Measurements from ENCODE around the gene ADAM19. TPM values are rescaled to one million over a fixed set of nuclear protein-coding genes. Genes with fewer than 3 reads are reported as not detected.

The ADAM19 gene
- total RNA-seq, 1 donor from 2014 or later: 176 TPM

- no peak for DNase-seq (ENCODE audit: low spot score)
- no peak for TF ChIP-seq CTCF (IDR thresholded peaks at IDR 0.05; ENCODE audit: unreplicated experiment)
- Mint-ChIP-seq H3K27me3 (ENCODE audit: unreplicated experiment) (peaks cover 4% of the 10 kb centered on the region), H3K27ac (ENCODE audit: unreplicated experiment) (no peak overlapping the region), H3K36me3 (ENCODE audit: low read depth, unreplicated experiment) (no peaks in the 10 kb centered on the region), H3K4me1 (ENCODE audit: unreplicated experiment) (peaks cover 4% of the 10 kb centered on the region), H3K9me3 (ENCODE audit: unreplicated experiment) (no peaks in the 10 kb centered on the region), H3K4me3 (ENCODE audit: unreplicated experiment) (no peak overlapping the region)
Observed at GRCh38 chr5:157456301-157456700, 119.3 kb downstream of the ADAM19 start.

GRCh38 chr5:157455057-157455456, 120.5 kb downstream of the ADAM19 start:
- H3K27ac Mint-ChIP-seq (ENCODE audit: unreplicated experiment): no peak overlapping the region
- no peaks in the 10 kb centered on the region for H3K4me1 Mint-ChIP-seq (ENCODE audit: unreplicated experiment)
- no peaks in the 10 kb centered on the region for H3K36me3 Mint-ChIP-seq (ENCODE audit: low read depth, unreplicated experiment)
- H3K9me3 Mint-ChIP-seq (ENCODE audit: unreplicated experiment): no peaks in the 10 kb centered on the region
- TF ChIP-seq CTCF (IDR thresholded peaks at IDR 0.05; ENCODE audit: unreplicated experiment): no peak
- DNase-seq (ENCODE audit: low spot score): no peak
- H3K27me3 Mint-ChIP-seq (ENCODE audit: unreplicated experiment): no peaks in the 10 kb centered on the region
- no peak overlapping the region for H3K4me3 Mint-ChIP-seq (ENCODE audit: unreplicated experiment)

- DNase-seq (ENCODE audit: low spot score): no peak
- no peaks in the 10 kb centered on the region for H3K27me3 Mint-ChIP-seq (ENCODE audit: unreplicated experiment)
- H3K4me1 Mint-ChIP-seq (ENCODE audit: unreplicated experiment): no peaks in the 10 kb centered on the region
- TF ChIP-seq CTCF (IDR thresholded peaks at IDR 0.05; ENCODE audit: unreplicated experiment): no peak
- no peaks in the 10 kb centered on the region for H3K9me3 Mint-ChIP-seq (ENCODE audit: unreplicated experiment)
- H3K36me3 Mint-ChIP-seq (ENCODE audit: low read depth, unreplicated experiment): no peaks in the 10 kb centered on the region
- H3K4me3 Mint-ChIP-seq (ENCODE audit: unreplicated experiment): no peak overlapping the region
- H3K27ac Mint-ChIP-seq (ENCODE audit: unreplicated experiment): no peak overlapping the region
Observed at GRCh38 chr5:157454273-157454672, 121.3 kb downstream of the ADAM19 start.

- Mint-ChIP-seq H3K9me3 (ENCODE audit: unreplicated experiment) (no peaks in the 10 kb centered on the region), H3K36me3 (ENCODE audit: low read depth, unreplicated experiment) (no peaks in the 10 kb centered on the region), H3K4me3 (ENCODE audit: unreplicated experiment) (no peak overlapping the region), H3K27me3 (ENCODE audit: unreplicated experiment) (peaks cover 2% of the 10 kb centered on the region), H3K27ac (ENCODE audit: unreplicated experiment) (no peak overlapping the region), H3K4me1 (ENCODE audit: unreplicated experiment) (no peaks in the 10 kb centered on the region)
- no peak for TF ChIP-seq CTCF (IDR thresholded peaks at IDR 0.05; ENCODE audit: unreplicated experiment)
- DNase-seq (ENCODE audit: low spot score): no peak
Observed at GRCh38 chr5:157451806-157452205, 123.8 kb downstream of the ADAM19 start.

- TF ChIP-seq CTCF (IDR thresholded peaks at IDR 0.05; ENCODE audit: unreplicated experiment): no peak
- Mint-ChIP-seq H3K27ac (ENCODE audit: unreplicated experiment) (no peak overlapping the region), H3K36me3 (ENCODE audit: low read depth, unreplicated experiment) (no peaks in the 10 kb centered on the region), H3K9me3 (ENCODE audit: unreplicated experiment) (no peaks in the 10 kb centered on the region), H3K27me3 (ENCODE audit: unreplicated experiment) (peaks cover 2% of the 10 kb centered on the region), H3K4me1 (ENCODE audit: unreplicated experiment) (no peaks in the 10 kb centered on the region), H3K4me3 (ENCODE audit: unreplicated experiment) (no peak overlapping the region)
- DNase-seq (ENCODE audit: low spot score): no peak
Observed at GRCh38 chr5:157450024-157450423, 125.6 kb downstream of the ADAM19 start.
